Mesothelial cell of epicardium (in vitro differentiated cells): Measurements from ENCODE around the gene NME5. TPM values are rescaled to one million over a fixed set of nuclear protein-coding genes. Genes with fewer than 3 reads are reported as not detected.

Experiments
- DNase-seq, 2 experiments: peaks; one replicate each; pipeline ENCODE4 v3.0.0; 2021; ENCODE audit warnings: low spot score in 2 of 2; ENCODE audit not compliant: unreplicated experiment in 2 of 2
- H3K27ac Mint-ChIP-seq: 2 replicates; pipeline ENCODE4 v1.8.0; 2021; ENCODE audit warnings: mixed read lengths
- H3K27me3 Mint-ChIP-seq: 2 replicates; pipeline ENCODE4 v1.8.0; 2021; ENCODE audit warnings: low read depth, mixed read lengths
- H3K36me3 Mint-ChIP-seq: 2 replicates; pipeline ENCODE4 v1.8.0; 2021; ENCODE audit warnings: mixed read lengths
- H3K4me1 Mint-ChIP-seq: 2 replicates; pipeline ENCODE4 v1.8.0; 2021; ENCODE audit warnings: mixed read lengths
- H3K4me3 Mint-ChIP-seq: 2 replicates; pipeline ENCODE4 v1.8.0; 2021; ENCODE audit warnings: mild to moderate bottlenecking, moderate library complexity, mixed read lengths
- H3K9me3 Mint-ChIP-seq: 2 replicates; pipeline ENCODE4 v1.8.0; 2021; ENCODE audit warnings: mixed read lengths
- CTCF ChIP-seq: fragments of 200-600 bp; sonication (generic); IDR thresholded peaks from one replicate; pipeline ENCODE4 v1.5.0; 2021; ENCODE audit warnings: antibody characterized with exemption; ENCODE audit not compliant: unreplicated experiment
- total RNA-seq: library from RNA; stranded (reverse); gene quantifications from 3 replicates; pipeline ENCODE4 v1.2.1, GENCODE V29; 2021

Gene NME5
- total RNA-seq, 1 donor from 2014 or later: 3.4 TPM

- no peak for DNase-seq
- Mint-ChIP-seq H3K36me3 (no peaks in the 10 kb centered on the region), H3K27ac (no peak overlapping the region), H3K9me3 (no peaks in the 10 kb centered on the region), H3K4me3 (no peak overlapping the region), H3K27me3 (no peaks in the 10 kb centered on the region), H3K4me1 (peaks cover 5% of the 10 kb centered on the region)
- no peak for TF ChIP-seq CTCF
Observed at GRCh38 chr5:138132543-138132942, 6.7 kb downstream of the NME5 start.

- no peak overlapping the region for H3K27ac Mint-ChIP-seq
- H3K9me3 Mint-ChIP-seq: no peaks in the 10 kb centered on the region
- H3K36me3 Mint-ChIP-seq: no peaks in the 10 kb centered on the region
- no peak overlapping the region for H3K4me3 Mint-ChIP-seq
- no peaks in the 10 kb centered on the region for H3K27me3 Mint-ChIP-seq
- no peak for TF ChIP-seq CTCF
- H3K4me1 Mint-ChIP-seq: peaks cover 5% of the 10 kb centered on the region
- no peak for DNase-seq
Observed at GRCh38 chr5:138129347-138129746, 9.9 kb downstream of the NME5 start.

- Mint-ChIP-seq H3K4me3 (no peak overlapping the region), H3K9me3 (no peaks in the 10 kb centered on the region), H3K27ac (no peak overlapping the region), H3K36me3 (no peaks in the 10 kb centered on the region), H3K4me1 (peaks cover 5% of the 10 kb centered on the region), H3K27me3 (no peaks in the 10 kb centered on the region)
- no peak for DNase-seq
- TF ChIP-seq CTCF: no peak
Observed at GRCh38 chr5:138128334-138128733, 10.9 kb downstream of the NME5 start.

GRCh38 chr5:138115254-138115653, 24.0 kb downstream of the NME5 start:
- DNase-seq: no peak
- H3K27ac Mint-ChIP-seq: no peak overlapping the region
- H3K36me3 Mint-ChIP-seq: no peaks in the 10 kb centered on the region
- no peak overlapping the region for H3K4me3 Mint-ChIP-seq
- H3K9me3 Mint-ChIP-seq: no peaks in the 10 kb centered on the region
- peaks cover 9% of the 10 kb centered on the region for H3K27me3 Mint-ChIP-seq
- no peaks in the 10 kb centered on the region for H3K4me1 Mint-ChIP-seq
- TF ChIP-seq CTCF: no peak

- no peak overlapping the region for H3K4me3 Mint-ChIP-seq
- H3K9me3 Mint-ChIP-seq: no peaks in the 10 kb centered on the region
- no peak for DNase-seq
- no peak overlapping the region for H3K27ac Mint-ChIP-seq
- H3K27me3 Mint-ChIP-seq: peaks cover 9% of the 10 kb centered on the region
- no peaks in the 10 kb centered on the region for H3K36me3 Mint-ChIP-seq
- peaks cover 3% of the 10 kb centered on the region for H3K4me1 Mint-ChIP-seq
- TF ChIP-seq CTCF: no peak
Observed at GRCh38 chr5:138111937-138112336, 27.3 kb downstream of the NME5 start.

GRCh38 chr5:138111181-138111580, 28.0 kb downstream of the NME5 start:
- no peak for TF ChIP-seq CTCF
- H3K36me3 Mint-ChIP-seq: no peaks in the 10 kb centered on the region
- no peak overlapping the region for H3K27ac Mint-ChIP-seq
- H3K4me3 Mint-ChIP-seq: no peak overlapping the region
- no peaks in the 10 kb centered on the region for H3K9me3 Mint-ChIP-seq
- peaks cover 9% of the 10 kb centered on the region for H3K27me3 Mint-ChIP-seq
- H3K4me1 Mint-ChIP-seq: peaks cover 3% of the 10 kb centered on the region
- no peak for DNase-seq
